ENCODE measurements around the gene FEZ2.

The FEZ2 gene

GRCh38 chr2:36516136-36516870, 81.7 kb downstream of the FEZ2 start:
- no peak for DNase-seq (ENCODE audit: low spot score)
- TF ChIP-seq CTCF (IDR thresholded peaks at IDR 0.05; ENCODE audit: extremely low read depth, missing control alignments): no peak

DNA sequence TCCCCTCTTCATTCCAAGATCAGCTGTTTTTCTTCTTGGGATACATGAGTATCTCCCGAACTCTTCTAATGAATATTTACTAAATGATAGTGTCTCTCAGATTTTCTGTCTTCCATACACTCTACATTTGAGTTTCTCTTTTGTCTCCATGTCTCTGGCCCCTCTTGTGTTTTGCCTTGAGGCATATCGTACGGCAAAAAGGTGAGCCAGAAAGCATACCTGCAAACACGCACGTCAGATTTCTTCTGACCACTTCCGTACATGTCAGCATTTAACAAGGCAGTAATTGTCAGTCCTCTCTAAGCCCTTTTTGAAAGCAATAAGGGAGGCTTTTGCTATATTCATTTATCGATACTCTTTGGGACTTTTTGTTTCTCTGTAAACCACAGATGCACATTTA, 82.4 kb downstream of the FEZ2 start:
- no peak for TF ChIP-seq CTCF (IDR thresholded peaks at IDR 0.05; ENCODE audit: extremely low read depth, missing control alignments)
- DNase-seq (ENCODE audit: low spot score): no peak

GRCh38 chr2:36513661-36514060, 84.3 kb downstream of the FEZ2 start:
- TF ChIP-seq CTCF (IDR thresholded peaks at IDR 0.05; ENCODE audit: extremely low read depth, missing control alignments): no peak
- DNase-seq (ENCODE audit: low spot score): no peak

- no peak for TF ChIP-seq CTCF (IDR thresholded peaks at IDR 0.05; ENCODE audit: extremely low read depth, missing control alignments)
- no peak for DNase-seq (ENCODE audit: low spot score)
Observed at GRCh38 chr2:36512705-36513104, 85.3 kb downstream of the FEZ2 start.

DNA sequence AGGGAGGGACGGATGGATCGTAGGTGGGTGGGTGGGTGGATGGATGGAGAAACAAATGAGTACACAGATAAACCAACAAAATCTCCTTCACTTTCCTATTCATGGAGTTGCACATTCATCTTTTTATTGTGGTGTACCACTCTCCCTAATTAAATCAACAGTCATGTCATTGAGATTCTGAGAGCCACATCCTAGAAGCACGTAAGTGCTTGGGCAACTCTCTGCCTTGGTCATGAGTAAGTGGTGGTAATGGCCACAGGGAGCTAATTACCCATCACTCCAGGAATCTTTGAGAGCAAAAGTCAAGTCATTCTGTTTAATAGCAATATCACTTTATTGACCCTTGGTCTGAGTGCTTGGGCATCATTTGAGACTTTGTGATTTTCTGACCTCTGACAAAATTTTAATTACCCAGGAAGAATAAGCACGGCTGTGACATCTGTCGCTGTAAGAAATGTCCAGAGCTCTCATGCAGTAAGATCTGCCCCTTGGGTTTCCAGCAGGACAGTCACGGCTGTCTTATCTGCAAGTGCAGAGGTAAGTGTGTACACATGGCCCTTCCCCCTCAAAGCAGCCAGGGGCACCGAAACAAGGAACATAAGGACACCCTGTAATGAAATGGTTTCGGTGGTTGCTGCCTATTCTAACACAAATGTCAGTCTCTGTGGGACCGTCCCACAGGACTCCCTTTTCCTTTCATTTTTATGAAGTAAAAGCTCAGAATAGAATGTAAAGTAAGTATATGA, 85.9 kb downstream of the FEZ2 start:
- DNase-seq (ENCODE audit: low spot score): peak; percentile 9
- TF ChIP-seq CTCF (IDR thresholded peaks at IDR 0.05; ENCODE audit: extremely low read depth, missing control alignments): no peak

DNA sequence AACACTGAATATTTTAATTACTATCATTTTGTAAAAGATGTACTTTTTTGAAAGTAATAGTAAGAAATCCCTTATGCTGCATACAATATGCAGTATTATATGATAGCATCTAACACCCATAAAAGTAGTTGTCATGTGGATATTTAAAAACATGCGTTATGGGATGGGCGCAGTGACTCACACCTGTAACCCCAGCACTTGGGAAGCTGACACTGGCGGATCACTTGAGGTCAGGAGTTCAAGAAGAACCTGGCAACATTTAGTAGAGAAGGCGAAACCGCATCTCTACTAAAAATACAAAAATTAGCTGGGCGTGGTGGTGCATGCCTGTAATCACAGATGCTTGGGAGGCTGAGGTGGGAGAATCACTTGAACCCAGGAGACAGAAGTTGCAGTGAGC, 88.9 kb downstream of the FEZ2 start:
- DNase-seq (ENCODE audit: low spot score): no peak
- no peak for TF ChIP-seq CTCF (IDR thresholded peaks at IDR 0.05; ENCODE audit: extremely low read depth, missing control alignments)

DNA sequence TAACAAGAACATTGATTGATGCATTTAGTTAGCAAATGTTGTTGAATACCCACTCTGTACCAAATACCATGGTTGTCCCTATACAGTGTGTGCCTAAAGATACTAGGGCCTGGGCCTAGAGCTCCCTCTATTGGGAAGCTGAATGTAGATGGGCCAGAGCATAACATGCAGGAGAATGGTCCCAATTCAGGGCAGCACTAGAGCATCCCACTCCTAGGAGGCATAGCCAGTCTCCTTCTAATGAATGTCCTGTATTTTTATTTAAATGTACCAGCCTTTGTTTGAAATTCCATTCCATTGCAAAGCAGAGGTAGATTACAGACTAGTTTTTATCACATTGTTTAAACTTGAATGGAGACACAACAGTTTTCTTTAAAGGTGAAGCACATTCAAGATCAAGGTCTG, 90.6 kb downstream of the FEZ2 start:
- peak; percentile 59 for DNase-seq (ENCODE audit: low spot score)
- TF ChIP-seq CTCF (IDR thresholded peaks at IDR 0.05; ENCODE audit: extremely low read depth, missing control alignments): peak; percentile 74

Data from GM20000 (cell line).